HCT116 (cell line): ENCODE measurements around the gene OR2V2. TPM values are rescaled to one million over a fixed set of nuclear protein-coding genes. Genes with fewer than 3 reads are reported as not detected.

ENCODE experiments used
- ATAC-seq: fragments of 200-7000 bp; cut with Tn5 transposase; 2 replicates; pipeline ENCODE4 v1.9.1; 2020; ENCODE audit warnings: mild to moderate bottlenecking, moderate library complexity
- BruUV-seq: library from RNA; stranded (reverse); fragments of 400-500 nt; replicated peaks from 2 replicates; lab custom pipeline; 2021; lab: Mats Ljungman, UMichigan
- CTCF ChIA-PET: fragments of 300-600 bp; sonication (Branson Sonifier 250); formaldehyde crosslinking; loops from one replicate; lab custom pipeline; 2021; ENCODE audit warnings: antibody characterized with exemption; lab: Charles Lee
- POLR2A ChIA-PET: fragments of 300-600, 350-600 bp; sonication (Branson Sonifier 250); formaldehyde crosslinking; loops from one replicate; lab custom pipeline; 2021; ENCODE audit warnings: antibody characterized with exemption; lab: Charles Lee
- RAD21 ChIA-PET, 2 experiments: fragments of 300-600 bp; sonication (Branson Sonifier 250); formaldehyde crosslinking; loops; one replicate each; lab custom pipeline; 2023; ENCODE audit warnings: low total read pairs in 2 of 2; ENCODE audit not compliant: uncharacterized antibody in 2 of 2, unreplicated experiment in 2 of 2, low non-redundant PET in 1 of 2; lab: Charles Lee
- DNase-seq: peaks from one replicate; pipeline ENCODE4 v3.0.0-alpha.2; 2010; ENCODE audit warnings: low read depth, low spot score
- H2AFZ ChIP-seq: fragments of 200-600 bp; shearing (Covaris generic), sonication (generic); 2 replicates; pipeline ENCODE4 v1.6.1; 2017; ENCODE audit warnings: low read depth, mixed run types, mixed read lengths, antibody characterized with exemption, low read length; ENCODE audit not compliant: poor library complexity, severe bottlenecking
- H3K27ac ChIP-seq: 2 replicates; pipeline ENCODE4 v1.5.1; 2012; ENCODE audit warnings: low read depth, low read length
- H3K27me3 ChIP-seq: fragments of 200-600 bp; sonication (generic); 2 replicates; pipeline ENCODE4 v1.6.1; 2016; ENCODE audit warnings: mixed run types, low read length, mixed read lengths; ENCODE audit not compliant: insufficient read depth
- H3K36me3 ChIP-seq, 2 experiments: fragments of 200-500 bp in 1 of 2; fragments of 200-600 bp in 1 of 2; sonication (Bioruptor generic) in 1 of 2; sonication (generic) in 1 of 2; 2 replicates each; pipeline versions ENCODE4 v1.5.1 to v1.6.1; 2014 to 2016; ENCODE audit warnings: low read length in 2 of 2, inconsistent platforms in 1 of 2, mixed read lengths in 1 of 2, mixed run types in 1 of 2; ENCODE audit not compliant: insufficient read depth in 2 of 2, control insufficient read depth in 1 of 2
- H3K4me1 ChIP-seq, 2 experiments: fragments of 200-600 bp in 1 of 2; sonication (generic) in 1 of 2; 2 replicates each; pipeline versions ENCODE4 v1.5.1 to v1.6.1; 2012 to 2017; ENCODE audit warnings: low read length in 2 of 2, inconsistent platforms in 1 of 2, mild to moderate bottlenecking in 1 of 2, mixed read lengths in 1 of 2, mixed run types in 1 of 2, moderate library complexity in 1 of 2; ENCODE audit not compliant: insufficient read depth in 2 of 2, control insufficient read depth in 1 of 2
- H3K4me2 ChIP-seq: fragments of 200-600 bp; sonication (generic); 2 replicates; pipeline ENCODE4 v1.6.1; 2017; ENCODE audit warnings: mixed run types, low read length, mixed read lengths
- H3K4me3 ChIP-seq, 2 experiments: fragments of 200-600 bp in 1 of 2; sonication (generic) in 1 of 2; replicated peaks in 1 of 2; 2 replicates each; pipeline ENCODE4 v1.5.1; 2011 to 2016; ENCODE audit warnings: low read length in 2 of 2, control low read depth in 1 of 2, low read depth in 1 of 2, mild to moderate bottlenecking in 1 of 2, mixed read lengths in 1 of 2, mixed run types in 1 of 2
- H3K79me2 ChIP-seq: fragments of 200-600 bp; sonication (generic); 2 replicates; pipeline ENCODE4 v1.6.1; 2017; ENCODE audit warnings: mild to moderate bottlenecking, mixed run types, low read length, moderate library complexity, mixed read lengths; ENCODE audit not compliant: insufficient read depth
- H3K9ac ChIP-seq: fragments of 200-600 bp; sonication (generic); 2 replicates; pipeline ENCODE4 v1.6.1; 2016; ENCODE audit warnings: low read length, mixed read lengths
- H3K9me2 ChIP-seq: fragments of 200-600 bp; sonication (generic), shearing (Covaris generic); 2 replicates; pipeline ENCODE4 v1.6.1; 2017; ENCODE audit warnings: mixed run types, mild to moderate bottlenecking, moderate library complexity; ENCODE audit not compliant: insufficient read depth
- H3K9me3 ChIP-seq, 2 experiments: fragments of 200-500 bp in 1 of 2; fragments of 200-600 bp in 1 of 2; sonication (Bioruptor generic) in 1 of 2; sonication (generic) in 1 of 2; 2 replicates each; pipeline ENCODE4 v1.6.1; 2014 to 2017; ENCODE audit warnings: low read length in 2 of 2, mixed read lengths in 2 of 2, inconsistent platforms in 1 of 2, low read depth in 1 of 2, mild to moderate bottlenecking in 1 of 2, mixed run types in 1 of 2, moderate library complexity in 1 of 2; ENCODE audit not compliant: control insufficient read depth in 1 of 2, insufficient read depth in 1 of 2
- H4K20me1 ChIP-seq: fragments of 200-600 bp; sonication (generic), shearing (Covaris generic); 2 replicates; pipeline ENCODE4 v1.6.1; 2017; ENCODE audit warnings: mixed run types, mild to moderate bottlenecking, moderate library complexity; ENCODE audit not compliant: insufficient read depth
- ATF3 ChIP-seq: IDR thresholded peaks from 2 replicates; pipeline ENCODE4 v1.6.1; 2012
- CBX3 ChIP-seq: IDR thresholded peaks from 2 replicates; pipeline ENCODE4 v1.6.1; 2012; ENCODE audit warnings: low read depth
- CEBPB ChIP-seq: IDR thresholded peaks from 2 replicates; pipeline ENCODE4 v1.6.1; 2012; ENCODE audit warnings: low read depth
- EZH2 ChIP-seq: fragments of 200-600 bp; sonication (generic); IDR thresholded peaks from 2 replicates; pipeline ENCODE4 v1.6.1; 2017; ENCODE audit warnings: antibody characterized with exemption, mixed run types
- FOSL1 ChIP-seq: IDR thresholded peaks from 2 replicates; pipeline ENCODE4 v1.6.1; 2012; ENCODE audit warnings: low read depth
- POLR2AphosphoS5 ChIP-seq: IDR thresholded peaks from 2 replicates; pipeline ENCODE4 v1.6.1; 2011; ENCODE audit warnings: mild to moderate bottlenecking, low read depth, low read length, moderate library complexity
- RAD21 ChIP-seq: IDR thresholded peaks from 2 replicates; pipeline ENCODE4 v1.6.1; 2012; ENCODE audit warnings: low read depth, mild to moderate bottlenecking
- REST ChIP-seq: IDR thresholded peaks from 2 replicates; pipeline ENCODE4 v1.6.1; 2012; ENCODE audit warnings: low read depth
- SIN3A ChIP-seq: IDR thresholded peaks from 2 replicates; pipeline ENCODE4 v1.6.1; 2012; ENCODE audit warnings: low read depth
- SP1 ChIP-seq: IDR thresholded peaks from 2 replicates; pipeline ENCODE4 v1.6.1; 2012; ENCODE audit warnings: low read depth
- YY1 ChIP-seq: IDR thresholded peaks from 2 replicates; pipeline ENCODE4 v1.6.1; 2011; ENCODE audit warnings: low read length, low read depth, moderate library complexity, mild to moderate bottlenecking; ENCODE audit not compliant: insufficient replicate concordance; ENCODE audit errors: extremely low read depth
- ZFX ChIP-seq: fragments of 450-650 bp; IDR thresholded peaks from 2 replicates; pipeline ENCODE4 v1.6.1; 2017
- intact Hi-C: fragments of 100-400 bp; cut with micrococcal nuclease; formaldehyde crosslinking; loops from 2 replicates; pipeline ENCODE4 v1.10.0; 2022
- total RNA-seq: library from RNA; stranded (reverse); gene quantifications from one replicate; pipeline ENCODE4 v1.2.1, GENCODE V29; 2021; ENCODE audit not compliant: unreplicated experiment
- TF ChIP-seq, protein P1 (sequence below): IDR thresholded peaks from 2 replicates; pipeline ENCODE4 v1.6.1; 2011; ENCODE audit warnings: mild to moderate bottlenecking, low read length, moderate library complexity; ENCODE audit not compliant: insufficient replicate concordance; ENCODE audit errors: extremely low read depth

The OR2V2 gene
- total RNA-seq, 1 experiment from 2014 or later = not detected

GRCh38 chr5:181173420-181174342 is 26.3 kb downstream of the OR2V2 start (continued):
- TF ChIP-seq SIN3A (no peak), RAD21 (no peak), ZFX (no peak), FOSL1 (no peak), POLR2AphosphoS5 (no peak), CEBPB (no peak), EZH2 (no peak)
- TF ChIP-seq, all 23 proteins: peak for 4

GRCh38 chr5:181176254-181176952 is 29.0 kb downstream of the OR2V2 start:
- CTCF ChIA-PET = interaction anchor here (1.1 kb wide), 1 partner anchor 9 kb away, joined by 3 read pairs; no protein-coding TSS in a partner anchor
- Histone ChIP-seq H3K4me1 (peaks cover 5 to 34% of the 10 kb centered on the region in 2 experiments; a peak in 2 of 4 replicates), H3K27me3 (no peaks in the 10 kb centered on the region), H3K36me3 (no peaks in the 10 kb centered on the region), H3K9ac (no peak overlapping the region), H3K27ac (no peak overlapping the region), H4K20me1 (no peaks in the 10 kb centered on the region), H2AFZ (no peak overlapping the region), H3K4me3 (no peak overlapping the region), H3K4me2 (no peak overlapping the region), H3K79me2 (no peaks in the 10 kb centered on the region), H3K9me2 (no peaks in the 10 kb centered on the region), H3K9me3 (no peaks in the 10 kb centered on the region)
- no TSS peak for BruUV-seq
- DNase-seq (no peak), ATAC-seq (no peak)
- POLR2A ChIA-PET = no interaction called here
- RAD21 ChIA-PET = no interaction called here
- intact Hi-C loops = no loop called here
- TF ChIP-seq, protein P1, sequence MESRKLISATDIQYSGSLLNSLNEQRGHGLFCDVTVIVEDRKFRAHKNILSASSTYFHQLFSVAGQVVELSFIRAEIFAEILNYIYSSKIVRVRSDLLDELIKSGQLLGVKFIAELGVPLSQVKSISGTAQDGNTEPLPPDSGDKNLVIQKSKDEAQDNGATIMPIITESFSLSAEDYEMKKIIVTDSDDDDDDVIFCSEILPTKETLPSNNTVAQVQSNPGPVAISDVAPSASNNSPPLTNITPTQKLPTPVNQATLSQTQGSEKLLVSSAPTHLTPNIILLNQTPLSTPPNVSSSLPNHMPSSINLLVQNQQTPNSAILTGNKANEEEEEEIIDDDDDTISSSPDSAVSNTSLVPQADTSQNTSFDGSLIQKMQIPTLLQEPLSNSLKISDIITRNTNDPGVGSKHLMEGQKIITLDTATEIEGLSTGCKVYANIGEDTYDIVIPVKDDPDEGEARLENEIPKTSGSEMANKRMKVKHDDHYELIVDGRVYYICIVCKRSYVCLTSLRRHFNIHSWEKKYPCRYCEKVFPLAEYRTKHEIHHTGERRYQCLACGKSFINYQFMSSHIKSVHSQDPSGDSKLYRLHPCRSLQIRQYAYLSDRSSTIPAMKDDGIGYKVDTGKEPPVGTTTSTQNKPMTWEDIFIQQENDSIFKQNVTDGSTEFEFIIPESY = no peak
- TF ChIP-seq SIN3A (no peak), FOSL1 (no peak), CBX3 (no peak), POLR2AphosphoS5 (no peak), SP1 (no peak), REST (no peak), ATF3 (no peak), EZH2 (no peak), ZFX (no peak), YY1 (no peak)
